AG09319 (cell line): ENCODE results near the gene PAM16.
A peak's percentile ranks its signal among the peaks of the same experiment; 100 is the strongest.

Experiments
- DNase-seq: peaks from one replicate; pipeline ENCODE4 v3.0.0-alpha.2; 2010; ENCODE audit warnings: low read depth; ENCODE audit errors: extremely low read depth
- TF ChIP-seq, protein P1 (sequence below): IDR thresholded peaks from 2 replicates; pipeline ENCODE4 v1.5.1; 2011; ENCODE audit warnings: low read depth, mild to moderate bottlenecking, inconsistent platforms, low read length, moderate library complexity

The PAM16 gene

GRCh38 chr16:4371357-4372000, 20.4 kb upstream of the PAM16 start, which contains the start of gene VASN:
Gene VASN, plus strand, starts transcription at chr16:4371848. Its CDS starts 9,030 bp downstream, at chr16:4380878.
- TF ChIP-seq, protein P1, sequence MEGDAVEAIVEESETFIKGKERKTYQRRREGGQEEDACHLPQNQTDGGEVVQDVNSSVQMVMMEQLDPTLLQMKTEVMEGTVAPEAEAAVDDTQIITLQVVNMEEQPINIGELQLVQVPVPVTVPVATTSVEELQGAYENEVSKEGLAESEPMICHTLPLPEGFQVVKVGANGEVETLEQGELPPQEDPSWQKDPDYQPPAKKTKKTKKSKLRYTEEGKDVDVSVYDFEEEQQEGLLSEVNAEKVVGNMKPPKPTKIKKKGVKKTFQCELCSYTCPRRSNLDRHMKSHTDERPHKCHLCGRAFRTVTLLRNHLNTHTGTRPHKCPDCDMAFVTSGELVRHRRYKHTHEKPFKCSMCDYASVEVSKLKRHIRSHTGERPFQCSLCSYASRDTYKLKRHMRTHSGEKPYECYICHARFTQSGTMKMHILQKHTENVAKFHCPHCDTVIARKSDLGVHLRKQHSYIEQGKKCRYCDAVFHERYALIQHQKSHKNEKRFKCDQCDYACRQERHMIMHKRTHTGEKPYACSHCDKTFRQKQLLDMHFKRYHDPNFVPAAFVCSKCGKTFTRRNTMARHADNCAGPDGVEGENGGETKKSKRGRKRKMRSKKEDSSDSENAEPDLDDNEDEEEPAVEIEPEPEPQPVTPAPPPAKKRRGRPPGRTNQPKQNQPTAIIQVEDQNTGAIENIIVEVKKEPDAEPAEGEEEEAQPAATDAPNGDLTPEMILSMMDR = no peak
- no peak for DNase-seq

GRCh38 chr16:4370570-4371356, 19.6 kb upstream of the PAM16 start:
- TF ChIP-seq, protein P1 = no peak
- DNase-seq = peak; percentile 86

- TF ChIP-seq, protein P1 = no peak
- DNase-seq = no peak
These were observed 19.0 kb upstream of the PAM16 start for GRCh38 chr16:4370151-4370550.

- DNase-seq = no peak
- TF ChIP-seq, protein P1 = no peak
These were observed 18.0 kb upstream of the PAM16 start for GRCh38 chr16:4369007-4369733.

GRCh38 chr16:4367393-4367856, 16.3 kb upstream of the PAM16 start:
- TF ChIP-seq, protein P1 = no peak

DNA sequence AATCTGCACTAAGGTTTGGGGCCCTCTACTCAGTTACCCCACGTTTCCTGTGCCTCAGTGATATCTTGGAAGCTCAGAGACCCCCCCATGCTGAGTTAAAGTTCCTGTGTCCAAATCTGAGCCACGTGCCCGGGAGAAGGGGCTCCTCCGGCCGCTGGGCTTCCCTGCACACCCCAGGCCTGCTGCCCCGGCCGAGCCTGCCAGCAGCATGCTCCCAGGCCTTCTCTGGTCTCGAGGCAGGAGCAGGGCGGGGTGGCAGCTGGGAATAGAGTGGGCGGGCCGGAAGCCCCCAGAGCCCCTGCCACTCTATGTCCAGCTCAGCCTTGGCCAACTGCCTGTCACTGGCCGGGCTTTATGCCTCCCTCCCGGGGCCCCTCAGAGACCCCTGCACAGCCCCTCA, 14.9 kb upstream of the PAM16 start:
- TF ChIP-seq, protein P1 = no peak
- DNase-seq = no peak

More at GRCh38 chr16:4367393-4367856, 16.3 kb upstream of the PAM16 start:
- no peak for DNase-seq
